Aortic smooth muscle cell (primary cell): ENCODE results near the gene RET. TPM values are rescaled to one million over a fixed set of nuclear protein-coding genes. Genes with fewer than 3 reads are reported as not detected.

ENCODE experiments used
- total RNA-seq: library from RNA; depleted of rRNA; stranded (reverse); fragments of >200 nt; gene quantifications from 2 replicates; pipeline ENCODE4 v1.2.3, GENCODE V29; 2014

The RET gene
- 0.13 TPM in 1 of 2 replicates, not detected in the other for total RNA-seq

DNA sequence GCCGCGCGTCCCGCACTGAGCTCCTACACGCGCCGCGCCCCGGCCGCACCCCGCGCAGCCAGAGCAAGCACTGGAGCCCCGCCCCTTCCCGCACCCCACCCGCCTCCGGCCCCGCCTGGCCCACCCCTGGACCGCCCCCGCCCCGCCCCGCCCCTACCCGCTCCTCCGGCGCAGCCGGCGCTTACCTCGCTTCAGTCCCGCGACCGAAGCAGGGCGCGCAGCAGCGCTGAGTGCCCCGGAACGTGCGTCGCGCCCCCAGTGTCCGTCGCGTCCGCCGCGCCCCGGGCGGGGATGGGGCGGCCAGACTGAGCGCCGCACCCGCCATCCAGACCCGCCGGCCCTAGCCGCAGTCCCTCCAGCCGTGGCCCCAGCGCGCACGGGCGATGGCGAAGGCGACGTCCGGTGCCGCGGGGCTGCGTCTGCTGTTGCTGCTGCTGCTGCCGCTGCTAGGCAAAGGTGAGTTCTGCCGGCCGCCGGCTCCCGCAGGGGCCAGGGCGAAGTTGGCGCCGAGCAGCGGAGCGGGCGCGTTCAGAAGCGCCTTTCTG, at the start of gene RET:
RET (plus strand) TSS at position 194 of the 545 bp plus-strand sequence; CDS start at position 384, 190 bp downstream.

DNA sequence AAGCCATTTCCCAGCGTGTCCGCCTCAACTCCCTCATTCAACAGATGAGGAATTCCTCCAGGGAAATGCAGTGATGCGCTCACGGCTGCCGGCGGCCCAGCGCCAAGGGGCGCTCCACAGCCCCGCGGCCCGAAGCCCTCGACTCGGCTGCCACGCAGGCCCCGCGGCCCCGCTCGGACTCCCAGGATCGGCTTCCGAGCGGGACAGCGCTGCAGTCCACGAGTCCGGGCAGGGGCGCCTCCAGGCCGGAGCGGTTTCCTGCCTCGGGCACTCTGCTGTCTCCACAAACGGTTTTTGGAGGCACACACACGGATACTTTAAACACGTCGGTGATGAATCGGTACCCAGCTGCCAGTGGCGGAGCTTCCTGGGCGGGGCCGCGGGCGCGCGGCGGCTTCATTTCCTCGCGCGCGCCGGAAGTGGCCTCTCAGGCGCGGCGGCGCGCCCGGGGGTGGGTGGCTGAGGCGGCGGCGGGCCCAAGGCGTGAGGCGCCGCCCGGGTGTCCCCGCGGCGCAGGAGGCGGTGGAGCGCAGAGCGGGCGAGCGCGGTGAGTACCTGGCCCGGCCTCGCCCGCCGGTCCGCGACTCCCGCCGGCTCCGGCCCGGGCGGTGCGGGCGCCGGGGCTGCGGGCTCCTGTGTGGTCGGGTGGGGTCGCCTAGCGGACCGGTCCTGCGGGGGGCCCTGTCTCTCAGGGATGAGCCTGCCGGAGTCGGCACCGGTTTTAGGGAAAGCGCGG, 61.3 kb downstream of the RET start, which contains the start of gene CSGALNACT2:
CSGALNACT2 (plus strand) TSS at position 425 of the 736 bp plus-strand sequence. CDS start 16,705 bp downstream, outside the sequence.

Other genes starting within 250 kb of the RET start
- gene CSGALNACT2, start 61.4 kb downstream of the RET start, total RNA-seq: 31.1 and 34.9 TPM in 2 replicates
- 0.40 and 0.50 TPM in 2 replicates for gene RASGEF1A, start 190.0 kb downstream of the RET start, total RNA-seq